VCaP (cell line): Measurements from ENCODE around the gene GJB2.

Experiments
- H3K27ac ChIP-seq: fragments of 450-650 bp; 2 replicates; pipeline ENCODE4 v1.5.1; 2017
- CTCF ChIP-seq: fragments of 450-650 bp; conservative IDR thresholded peaks from 2 replicates; pipeline ENCODE4 v1.5.1; 2017; ENCODE audit warnings: mild to moderate bottlenecking, moderate library complexity

The GJB2 gene

DNA sequence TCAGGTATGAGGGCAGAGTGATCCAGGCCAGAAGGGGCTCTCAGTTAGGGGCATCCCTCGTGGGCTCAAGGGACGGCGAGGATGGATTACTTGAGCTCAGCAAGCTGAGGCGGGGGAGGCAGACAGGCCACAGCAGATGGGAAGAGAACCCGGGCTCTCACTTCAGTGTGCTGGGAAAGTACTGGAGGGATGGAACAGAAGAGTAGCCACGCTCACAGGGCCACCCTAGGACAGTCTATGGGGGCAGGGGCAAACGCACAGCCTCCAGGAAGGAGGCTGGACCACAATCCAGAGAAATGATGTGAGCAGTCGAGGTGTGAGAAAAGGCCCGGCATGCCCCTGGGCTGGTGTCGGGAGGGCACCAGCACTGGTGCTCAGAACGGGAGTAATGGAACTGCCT is 41.1 kb downstream of the GJB2 start:
- no peak for TF ChIP-seq CTCF
- H3K27ac ChIP-seq: no peak overlapping the region

- no peak for TF ChIP-seq CTCF
These were observed 41.7 kb downstream of the GJB2 start for GRCh38 chr13:20151016-20151415.

DNA sequence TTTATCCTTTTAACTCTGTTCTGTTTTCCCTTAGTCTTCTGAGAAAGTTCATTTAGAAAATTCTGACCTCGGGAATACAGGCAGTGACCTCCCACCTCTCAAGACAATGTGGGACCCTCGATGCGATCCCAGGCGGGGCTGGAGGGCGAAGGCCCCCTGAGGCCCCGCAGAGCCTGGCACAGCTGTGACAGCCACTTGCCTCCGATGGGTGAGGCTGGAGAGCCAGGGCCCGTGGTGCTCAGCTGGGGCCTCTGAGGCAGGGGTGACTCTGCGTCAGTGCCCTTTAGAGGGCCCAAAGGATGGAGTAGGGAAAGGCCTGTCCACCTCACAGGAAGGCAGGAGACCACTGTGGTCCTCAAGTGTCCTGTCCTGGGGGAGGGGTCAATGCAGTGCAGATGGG is 42.2 kb downstream of the GJB2 start:
- no peak for TF ChIP-seq CTCF

More at GRCh38 chr13:20151016-20151415, 41.7 kb downstream of the GJB2 start:
- H3K27ac ChIP-seq: no peak overlapping the region

GRCh38 chr13:20149762-20150161 is 43.0 kb downstream of the GJB2 start:
- TF ChIP-seq CTCF: no peak
- H3K27ac ChIP-seq: no peak overlapping the region

More for the DNA sequence above, 42.2 kb downstream of the GJB2 start:
- no peak overlapping the region for H3K27ac ChIP-seq

DNA sequence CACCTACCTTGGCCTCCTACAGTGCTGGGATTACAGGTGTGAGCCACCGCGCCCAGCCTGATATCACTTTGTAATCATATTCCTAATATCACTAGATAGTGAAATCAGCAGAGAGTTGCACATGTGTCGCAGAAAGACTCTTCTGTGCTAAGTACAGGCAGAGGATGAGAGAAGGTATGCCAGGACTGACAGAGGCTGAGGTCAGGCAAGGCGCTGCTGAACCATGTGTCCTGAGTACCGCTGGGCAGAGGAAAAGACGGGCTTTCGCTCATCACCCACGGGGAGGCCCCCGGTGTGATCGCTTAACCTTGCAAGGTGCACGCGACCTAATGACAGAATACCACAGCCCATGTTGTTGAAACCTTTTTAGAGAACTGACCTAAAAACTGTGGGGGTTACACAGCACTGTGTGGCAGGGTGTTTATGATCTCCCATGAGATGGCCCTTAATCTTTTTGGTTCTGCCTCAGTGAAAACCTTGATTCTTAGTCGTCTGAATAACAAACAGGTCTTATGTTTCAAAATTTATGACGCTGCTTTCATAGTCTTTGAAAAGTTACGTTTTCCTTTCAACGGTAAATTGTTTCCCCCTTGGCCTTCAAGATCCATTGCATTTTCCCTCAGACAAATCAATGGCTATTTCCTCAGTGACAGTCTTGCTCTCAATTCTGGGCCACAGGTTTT is 44.1 kb downstream of the GJB2 start:
- TF ChIP-seq CTCF: no peak
- no peak overlapping the region for H3K27ac ChIP-seq

GRCh38 chr13:20146381-20146780 is 46.4 kb downstream of the GJB2 start:
- no peak for TF ChIP-seq CTCF
- H3K27ac ChIP-seq: no peak overlapping the region

DNA sequence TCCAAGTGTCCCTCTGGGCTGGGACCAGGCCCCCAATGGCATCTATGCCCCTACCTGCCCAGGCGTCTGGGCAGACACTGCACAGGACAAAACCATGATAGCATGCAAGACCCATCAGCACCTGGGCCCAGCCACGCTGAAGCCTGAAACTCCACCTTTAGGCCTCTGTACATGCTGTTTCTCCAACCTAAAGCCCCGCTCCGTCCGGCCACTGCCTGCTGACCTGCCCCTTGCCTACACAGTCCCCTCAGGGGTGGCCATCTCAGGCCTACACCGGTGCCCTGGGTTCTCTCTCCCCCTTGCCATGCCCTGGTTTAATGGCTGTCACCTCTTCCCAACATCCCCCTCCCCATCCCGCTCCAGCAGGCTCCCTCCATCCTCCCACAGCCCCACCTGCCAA is 47.2 kb downstream of the GJB2 start:
- no peak for TF ChIP-seq CTCF
- H3K27ac ChIP-seq: no peak overlapping the region
